AG04450 (cell line): ENCODE measurements around the gene QARS1. TPM values are rescaled to one million over a fixed set of nuclear protein-coding genes. Genes with fewer than 3 reads are reported as not detected.

Experiments used
- CTCF ChIA-PET: fragments of 300-600, 350-600 bp; formaldehyde crosslinking; extraction: SDS; loops from one replicate; lab custom pipeline; 2022; ENCODE audit warnings: antibody characterized with exemption, inconsistent platforms; lab: Charles Lee
- POLR2A ChIA-PET: fragments of 350-600 bp; formaldehyde crosslinking; extraction: SDS; loops from one replicate; lab custom pipeline; 2021; ENCODE audit warnings: antibody characterized with exemption, inconsistent platforms; lab: Yijun Ruan, JAX
- DNase-seq: peaks from one replicate; pipeline ENCODE4 v3.0.0-alpha.2; 2011; ENCODE audit warnings: low read depth, low spot score
- H3K27ac ChIP-seq: one replicate; pipeline ENCODE4 v1.5.1; 2012; ENCODE audit warnings: low read depth, low read length, control low read depth
- H3K27me3 ChIP-seq: one replicate; pipeline ENCODE4 v1.6.0; 2012; ENCODE audit warnings: low read length; ENCODE audit not compliant: control insufficient read depth, insufficient read depth
- H3K4me3 ChIP-seq: 2 replicates; pipeline ENCODE4 v1.5.1; 2011; ENCODE audit warnings: mild to moderate bottlenecking, low read depth, low read length, control low read depth
- H3K9me3 ChIP-seq: 2 replicates; pipeline ENCODE4 v1.5.1; 2012; ENCODE audit warnings: low read length; ENCODE audit not compliant: control insufficient read depth, insufficient read depth
- polyA plus RNA-seq: library from polyadenylated mRNA; depleted of rRNA; stranded (reverse); fragments of >200 nt; gene quantifications from 2 replicates; pipeline ENCODE4 v1.2.3, GENCODE V29; 2011
- TF ChIP-seq, protein P1 (sequence below): IDR thresholded peaks from 2 replicates; pipeline ENCODE4 v1.5.1; 2011; ENCODE audit warnings: low read depth, low read length, control low read depth, inconsistent platforms

The QARS1 gene
- polyA plus RNA-seq, 1 experiment, result 209 TPM

DNA sequence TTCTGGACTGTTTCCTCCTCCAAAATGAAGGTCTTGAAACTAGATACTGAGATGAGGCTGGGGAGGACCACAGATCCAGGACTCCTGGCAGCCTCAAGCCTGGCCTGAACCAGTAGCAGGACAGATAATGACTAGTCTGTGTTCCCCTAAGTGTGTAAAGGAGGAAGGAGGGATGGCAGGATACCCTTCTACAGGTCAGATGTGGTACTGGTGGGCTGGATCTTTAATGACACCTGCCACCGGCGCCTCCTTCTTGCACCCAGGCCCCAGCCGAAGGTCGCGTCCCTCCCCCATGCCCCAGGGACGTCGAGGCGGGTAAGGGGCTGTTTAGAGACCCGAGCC, 15.5 kb upstream of the QARS1 start:
- CTCF ChIA-PET, result no interaction called here
- POLR2A ChIA-PET, result interaction anchor here (0.5 to 2.2 kb wide), 5 partner anchors 12 to 91 kb away, joined by 4 to 29 read pairs (median 8); partner anchors contain the start of genes IMPDH2, LAMB2 and QRICH1
- no peak for DNase-seq
- Histone ChIP-seq H3K27me3 (no peaks in the 10 kb centered on the region), H3K4me3 (peak overlapping the region; percentile 96), H3K9me3 (no peaks in the 10 kb centered on the region; the same call in 1 of the 2 replicates), H3K27ac (peak overlapping the region; percentile 91)
- TF ChIP-seq, protein P1, sequence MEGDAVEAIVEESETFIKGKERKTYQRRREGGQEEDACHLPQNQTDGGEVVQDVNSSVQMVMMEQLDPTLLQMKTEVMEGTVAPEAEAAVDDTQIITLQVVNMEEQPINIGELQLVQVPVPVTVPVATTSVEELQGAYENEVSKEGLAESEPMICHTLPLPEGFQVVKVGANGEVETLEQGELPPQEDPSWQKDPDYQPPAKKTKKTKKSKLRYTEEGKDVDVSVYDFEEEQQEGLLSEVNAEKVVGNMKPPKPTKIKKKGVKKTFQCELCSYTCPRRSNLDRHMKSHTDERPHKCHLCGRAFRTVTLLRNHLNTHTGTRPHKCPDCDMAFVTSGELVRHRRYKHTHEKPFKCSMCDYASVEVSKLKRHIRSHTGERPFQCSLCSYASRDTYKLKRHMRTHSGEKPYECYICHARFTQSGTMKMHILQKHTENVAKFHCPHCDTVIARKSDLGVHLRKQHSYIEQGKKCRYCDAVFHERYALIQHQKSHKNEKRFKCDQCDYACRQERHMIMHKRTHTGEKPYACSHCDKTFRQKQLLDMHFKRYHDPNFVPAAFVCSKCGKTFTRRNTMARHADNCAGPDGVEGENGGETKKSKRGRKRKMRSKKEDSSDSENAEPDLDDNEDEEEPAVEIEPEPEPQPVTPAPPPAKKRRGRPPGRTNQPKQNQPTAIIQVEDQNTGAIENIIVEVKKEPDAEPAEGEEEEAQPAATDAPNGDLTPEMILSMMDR, result no peak

GRCh38 chr3:49119439-49119838, 14.9 kb upstream of the QARS1 start:
- peak overlapping the region; percentile 91 for H3K27ac ChIP-seq
- H3K4me3 ChIP-seq, result peak overlapping the region; percentile 96
- ChIA-PET POLR2A (interaction anchor here (1.9 to 2.0 kb wide), 3 partner anchors 13 to 90 kb away, joined by 7 to 19 read pairs (median 8); partner anchors contain the start of genes IMPDH2 and QRICH1), CTCF (no interaction called here)
- no peak for DNase-seq
- no peaks in the 10 kb centered on the region for H3K27me3 ChIP-seq
- TF ChIP-seq, protein P1, result no peak
- no peaks in the 10 kb centered on the region; the same call in 1 of the 2 replicates for H3K9me3 ChIP-seq

- Histone ChIP-seq H3K9me3 (no peaks in the 10 kb centered on the region; the same call in 1 of the 2 replicates), H3K27me3 (no peaks in the 10 kb centered on the region), H3K4me3 (peak overlapping the region; percentile 96), H3K27ac (no peak overlapping the region)
- TF ChIP-seq, protein P1, result no peak
- ChIA-PET POLR2A (interaction anchor here (0.7 kb wide), 1 partner anchor 39 kb away, joined by 3 read pairs; no protein-coding TSS in a partner anchor), CTCF (no interaction called here)
- no peak for DNase-seq
Observed at GRCh38 chr3:49119036-49119435, 14.5 kb upstream of the QARS1 start.

- DNase-seq, result no peak
- Histone ChIP-seq H3K27ac (no peak overlapping the region), H3K4me3 (no peak overlapping the region), H3K27me3 (no peaks in the 10 kb centered on the region), H3K9me3 (no peaks in the 10 kb centered on the region; the same call in 1 of the 2 replicates)
- POLR2A ChIA-PET, result no interaction called here
- CTCF ChIA-PET, result no interaction called here
- TF ChIP-seq, protein P1, result no peak
Observed at GRCh38 chr3:49112262-49112661, 7.7 kb upstream of the QARS1 start.

- TF ChIP-seq, protein P1, result no peak
- no peak overlapping the region for H3K4me3 ChIP-seq
- H3K9me3 ChIP-seq, result no peaks in the 10 kb centered on the region; the same call in 1 of the 2 replicates
- no peak for DNase-seq
- POLR2A ChIA-PET, result interaction anchor here (2.7 kb wide), 1 partner anchor 18 kb away, joined by 10 read pairs; the partner anchor contains the start of gene QRICH1
- no peak overlapping the region for H3K27ac ChIP-seq
- no peaks in the 10 kb centered on the region for H3K27me3 ChIP-seq
- CTCF ChIA-PET, result no interaction called here
Observed at GRCh38 chr3:49111347-49111746, 6.8 kb upstream of the QARS1 start.
